OCI-LY1 (cell line): Measurements from ENCODE around the gene RBM24.

Source experiments
- CTCF ChIP-seq: fragments of 200-600 bp; sonication (generic), shearing (Covaris generic); IDR thresholded peaks from 2 replicates; pipeline ENCODE4 v1.5.1; 2017; ENCODE audit warnings: mild to moderate bottlenecking, antibody characterized with exemption, low read length, moderate library complexity, mixed read lengths
- EZH2 ChIP-seq: fragments of 200-600 bp; sonication (generic), shearing (Covaris generic); IDR thresholded peaks from 2 replicates; pipeline ENCODE4 v1.8.0; 2017; ENCODE audit warnings: borderline replicate concordance, mixed run types, mild to moderate bottlenecking, antibody characterized with exemption, low read length, moderate library complexity, mixed read lengths

GRCh38 chr6:17331238-17331637 is 50.1 kb downstream of the RBM24 start:
- TF ChIP-seq CTCF, result no peak
- TF ChIP-seq EZH2, result no peak
